ENCODE results near the gene SMURF2. TPM values are rescaled to one million over a fixed set of nuclear protein-coding genes. Genes with fewer than 3 reads are reported as not detected.
A peak's percentile ranks its signal among the peaks of the same experiment; 100 is the strongest.

Gene SMURF2
- total and polyA plus RNA-seq, 10 of the 15 experiments (the other 5 are each of a cell fraction or from before 2014, with no cell fraction given): 2.8 to 13.4 (median 7.5) TPM

DNA sequence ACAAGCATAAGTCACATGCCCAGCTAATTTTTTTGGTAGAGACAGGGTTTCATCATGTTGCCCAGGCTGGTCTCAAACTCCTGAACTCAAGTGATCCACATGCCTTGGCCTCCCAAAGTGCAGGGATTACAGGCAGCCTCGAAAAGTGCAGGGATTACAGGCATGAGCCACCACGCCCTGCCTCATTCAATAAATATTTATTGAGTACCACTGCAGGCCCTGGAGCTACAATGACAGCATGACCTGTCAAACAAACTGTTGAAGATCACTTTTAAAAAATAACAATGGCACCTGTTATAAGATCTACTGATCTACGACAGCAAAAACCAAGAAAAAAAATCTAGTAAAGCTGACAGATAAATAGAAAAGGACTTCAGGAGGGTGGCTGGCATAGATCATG, 79.1 kb downstream of the SMURF2 start:
- Histone ChIP-seq H3K9me3 (replicated peaks; ENCODE audit: control insufficient read depth, insufficient read depth, low read length) (no peaks in the 10 kb centered on the region), H3K27me3 (replicated peaks in 1 of 2; ENCODE audit: control insufficient read depth in 2 of 2, insufficient read depth in 2 of 2, low read length in 1 of 2) (no peaks in the 10 kb centered on the region), H2AFZ (ENCODE audit: control insufficient read depth, low read depth, low read length) (no peak overlapping the region), H3K36me3 (ENCODE audit: control insufficient read depth in 2 of 2, insufficient read depth in 2 of 2, low read length in 1 of 2) (peaks cover 2 to 4% of the 10 kb centered on the region in 2 experiments; a peak in 2 of 4 replicates), H3K4me1 (ENCODE audit: control insufficient read depth, insufficient read depth, low read length) (no peaks in the 10 kb centered on the region), H4K20me1 (ENCODE audit: control insufficient read depth, insufficient read depth) (no peaks in the 10 kb centered on the region), H3K27ac (ENCODE audit: control insufficient read depth, insufficient read depth) (no peak overlapping the region), H3K9ac (ENCODE audit: control insufficient read depth, insufficient read depth, low read length) (no peak overlapping the region), H3K4me3 (no peak overlapping the region), H3K79me2 (ENCODE audit: control insufficient read depth, insufficient read depth, low read length) (no peaks in the 10 kb centered on the region), H3K4me2 (ENCODE audit: control insufficient read depth, insufficient read depth) (no peak overlapping the region)
- no TSS peak for BruUV-seq (replicated peaks)
- no peak for ATAC-seq
- in situ Hi-C loops (cut with MboI) (no loop called here), intact Hi-C loops (cut with micrococcal nuclease; ENCODE audit: unreplicated experiment) (no loop called here)
- TF ChIP-seq SREBF2 (IDR thresholded peaks at IDR 0.05; ENCODE audit: low read length) (no peak), RBBP5 (conservative IDR thresholded peaks at IDR 0.05) (no peak), POLR2A (IDR thresholded peaks at IDR 0.05; ENCODE audit: low read depth, low read length) (no peak), ZNF274 (IDR thresholded peaks at IDR 0.05; ENCODE audit: insufficient read depth, insufficient read length) (no peak)
- ChIA-PET RAD21 (ENCODE audit: unreplicated experiment) (no interaction called here), POLR2A (interaction anchor here (0.7 kb wide), 1 partner anchor 463 kb away, joined by 3 read pairs; no protein-coding TSS in a partner anchor), SMC1A (ENCODE audit: uncharacterized antibody, unreplicated experiment) (interaction anchor here (1.2 kb wide), 1 partner anchor 66 kb away, joined by 3 read pairs; no protein-coding TSS in a partner anchor), CTCF (interaction anchor here (1.0 kb wide), 1 partner anchor 66 kb away, joined by 3 read pairs; no protein-coding TSS in a partner anchor)
- WGBS (ENCODE audit: insufficient coverage, insufficient replicate concordance, low lambda C conversion rate, missing lambda C conversion rate): 97% methylated on average over 3 of the region's 3 CpGs
- FAIRE-seq: no peak
- no peak for DNase-seq (ENCODE audit: low read depth, low spot score)

DNA sequence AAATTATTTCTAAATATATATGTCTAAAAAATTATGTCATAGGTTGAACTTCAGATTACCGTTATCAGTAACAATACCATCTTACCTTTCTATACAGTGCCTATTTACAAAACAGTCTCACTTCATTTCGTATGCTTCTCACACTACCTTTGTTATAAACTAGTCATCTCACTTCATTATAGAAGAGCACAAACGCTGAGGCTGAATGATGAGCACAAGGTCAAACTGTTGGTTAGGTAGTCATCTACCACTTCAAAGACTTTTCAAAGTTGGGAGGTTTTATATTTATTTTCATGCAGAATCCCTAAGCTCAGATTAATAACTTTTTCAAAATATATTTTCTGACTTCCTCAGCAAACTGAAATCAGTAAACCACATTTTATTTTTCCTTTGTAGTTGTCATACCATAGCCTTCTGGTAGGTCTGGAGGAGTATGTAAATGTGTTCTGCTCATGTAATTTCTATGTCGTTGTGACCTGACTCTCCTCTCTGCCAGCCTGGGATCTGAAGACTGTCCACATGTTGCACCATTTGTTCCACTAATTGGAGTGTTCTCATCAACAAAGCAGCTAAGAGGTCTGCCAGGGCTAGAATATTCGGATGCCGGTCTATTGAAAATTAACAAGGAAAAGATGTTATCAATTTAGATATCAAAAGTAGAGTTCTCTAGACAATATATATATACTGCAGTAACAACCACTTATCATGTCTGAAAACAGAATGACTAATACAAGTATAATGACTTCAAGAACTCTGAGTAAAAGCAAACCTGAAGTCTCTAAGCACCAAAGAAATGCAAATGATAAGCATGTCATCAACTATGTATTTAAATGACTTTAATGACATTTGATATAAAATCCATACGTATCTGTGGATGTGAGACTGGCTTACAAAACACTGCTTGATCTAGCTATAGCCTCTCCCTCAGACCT, 81.5 kb downstream of the SMURF2 start:
- ChIA-PET RAD21 (ENCODE audit: unreplicated experiment) (no interaction called here), SMC1A (ENCODE audit: uncharacterized antibody, unreplicated experiment) (interaction anchor here (0.6 to 0.9 kb wide), 4 partner anchors 12 to 55 kb away, joined by 3 to 4 read pairs (median 3); no protein-coding TSS in a partner anchor), CTCF (interaction anchor here (1.6 to 2.9 kb wide), 2 partner anchors 11 to 161 kb away, joined by 5 to 9 read pairs; no protein-coding TSS in a partner anchor), POLR2A (interaction anchor here (0.6 kb wide), 1 partner anchor 30 kb away, joined by 4 read pairs; no protein-coding TSS in a partner anchor)
- DNase-seq (ENCODE audit: low read depth, low spot score): no peak
- Histone ChIP-seq H3K4me1 (ENCODE audit: control insufficient read depth, insufficient read depth, low read length) (no peaks in the 10 kb centered on the region), H3K36me3 (ENCODE audit: control insufficient read depth in 2 of 2, insufficient read depth in 2 of 2, low read length in 1 of 2) (peaks cover 2 to 4% of the 10 kb centered on the region in 2 experiments; a peak in 3 of 4 replicates), H3K9ac (ENCODE audit: control insufficient read depth, insufficient read depth, low read length) (no peak overlapping the region), H3K4me2 (ENCODE audit: control insufficient read depth, insufficient read depth) (no peak overlapping the region), H3K79me2 (ENCODE audit: control insufficient read depth, insufficient read depth, low read length) (no peaks in the 10 kb centered on the region), H4K20me1 (ENCODE audit: control insufficient read depth, insufficient read depth) (no peaks in the 10 kb centered on the region), H3K4me3 (no peak overlapping the region), H3K27me3 (replicated peaks in 1 of 2; ENCODE audit: control insufficient read depth in 2 of 2, insufficient read depth in 2 of 2, low read length in 1 of 2) (no peaks in the 10 kb centered on the region), H3K9me3 (replicated peaks; ENCODE audit: control insufficient read depth, insufficient read depth, low read length) (no peaks in the 10 kb centered on the region; the same call in 2 of the 3 replicates), H2AFZ (ENCODE audit: control insufficient read depth, low read depth, low read length) (no peak overlapping the region), H3K27ac (ENCODE audit: control insufficient read depth, insufficient read depth) (peak overlapping the region; percentile 33; the same call in 1 of the 2 replicates)
- ATAC-seq: no peak
- 35% methylated on average over 7 of the region's 7 CpGs for WGBS (ENCODE audit: insufficient coverage, insufficient replicate concordance, low lambda C conversion rate, missing lambda C conversion rate)
- in situ Hi-C loops (cut with MboI): no loop called here
- TSS peak; percentile 33 for BruUV-seq (replicated peaks)
- intact Hi-C loops (cut with micrococcal nuclease; ENCODE audit: unreplicated experiment): no loop called here
- peak; percentile 38 for FAIRE-seq
- TF ChIP-seq, protein P1, sequence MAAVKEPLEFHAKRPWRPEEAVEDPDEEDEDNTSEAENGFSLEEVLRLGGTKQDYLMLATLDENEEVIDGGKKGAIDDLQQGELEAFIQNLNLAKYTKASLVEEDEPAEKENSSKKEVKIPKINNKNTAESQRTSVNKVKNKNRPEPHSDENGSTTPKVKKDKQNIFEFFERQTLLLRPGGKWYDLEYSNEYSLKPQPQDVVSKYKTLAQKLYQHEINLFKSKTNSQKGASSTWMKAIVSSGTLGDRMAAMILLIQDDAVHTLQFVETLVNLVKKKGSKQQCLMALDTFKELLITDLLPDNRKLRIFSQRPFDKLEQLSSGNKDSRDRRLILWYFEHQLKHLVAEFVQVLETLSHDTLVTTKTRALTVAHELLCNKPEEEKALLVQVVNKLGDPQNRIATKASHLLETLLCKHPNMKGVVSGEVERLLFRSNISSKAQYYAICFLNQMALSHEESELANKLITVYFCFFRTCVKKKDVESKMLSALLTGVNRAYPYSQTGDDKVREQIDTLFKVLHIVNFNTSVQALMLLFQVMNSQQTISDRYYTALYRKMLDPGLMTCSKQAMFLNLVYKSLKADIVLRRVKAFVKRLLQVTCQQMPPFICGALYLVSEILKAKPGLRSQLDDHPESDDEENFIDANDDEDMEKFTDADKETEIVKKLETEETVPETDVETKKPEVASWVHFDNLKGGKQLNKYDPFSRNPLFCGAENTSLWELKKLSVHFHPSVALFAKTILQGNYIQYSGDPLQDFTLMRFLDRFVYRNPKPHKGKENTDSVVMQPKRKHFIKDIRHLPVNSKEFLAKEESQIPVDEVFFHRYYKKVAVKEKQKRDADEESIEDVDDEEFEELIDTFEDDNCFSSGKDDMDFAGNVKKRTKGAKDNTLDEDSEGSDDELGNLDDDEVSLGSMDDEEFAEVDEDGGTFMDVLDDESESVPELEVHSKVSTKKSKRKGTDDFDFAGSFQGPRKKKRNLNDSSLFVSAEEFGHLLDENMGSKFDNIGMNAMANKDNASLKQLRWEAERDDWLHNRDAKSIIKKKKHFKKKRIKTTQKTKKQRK (IDR thresholded peaks at IDR 0.05; ENCODE audit: low read depth, low read length): no peak
- TF ChIP-seq MTA3 (IDR thresholded peaks at IDR 0.05; ENCODE audit: borderline replicate concordance, low read length): no peak
- TF ChIP-seq, protein P2, sequence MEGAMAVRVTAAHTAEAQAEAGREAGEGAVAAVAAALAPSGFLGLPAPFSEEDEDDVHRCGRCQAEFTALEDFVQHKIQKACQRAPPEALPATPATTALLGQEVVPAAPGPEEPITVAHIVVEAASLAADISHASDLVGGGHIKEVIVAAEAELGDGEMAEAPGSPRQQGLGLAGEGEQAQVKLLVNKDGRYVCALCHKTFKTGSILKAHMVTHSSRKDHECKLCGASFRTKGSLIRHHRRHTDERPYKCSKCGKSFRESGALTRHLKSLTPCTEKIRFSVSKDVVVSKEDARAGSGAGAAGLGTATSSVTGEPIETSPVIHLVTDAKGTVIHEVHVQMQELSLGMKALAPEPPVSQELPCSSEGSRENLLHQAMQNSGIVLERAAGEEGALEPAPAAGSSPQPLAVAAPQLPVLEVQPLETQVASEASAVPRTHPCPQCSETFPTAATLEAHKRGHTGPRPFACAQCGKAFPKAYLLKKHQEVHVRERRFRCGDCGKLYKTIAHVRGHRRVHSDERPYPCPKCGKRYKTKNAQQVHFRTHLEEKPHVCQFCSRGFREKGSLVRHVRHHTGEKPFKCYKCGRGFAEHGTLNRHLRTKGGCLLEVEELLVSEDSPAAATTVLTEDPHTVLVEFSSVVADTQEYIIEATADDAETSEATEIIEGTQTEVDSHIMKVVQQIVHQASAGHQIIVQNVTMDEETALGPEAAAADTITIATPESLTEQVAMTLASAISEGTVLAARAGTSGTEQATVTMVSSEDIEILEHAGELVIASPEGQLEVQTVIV (IDR thresholded peaks at IDR 0.05; ENCODE audit: borderline replicate concordance, partially characterized antibody): no peak
- TF ChIP-seq, protein P3, sequence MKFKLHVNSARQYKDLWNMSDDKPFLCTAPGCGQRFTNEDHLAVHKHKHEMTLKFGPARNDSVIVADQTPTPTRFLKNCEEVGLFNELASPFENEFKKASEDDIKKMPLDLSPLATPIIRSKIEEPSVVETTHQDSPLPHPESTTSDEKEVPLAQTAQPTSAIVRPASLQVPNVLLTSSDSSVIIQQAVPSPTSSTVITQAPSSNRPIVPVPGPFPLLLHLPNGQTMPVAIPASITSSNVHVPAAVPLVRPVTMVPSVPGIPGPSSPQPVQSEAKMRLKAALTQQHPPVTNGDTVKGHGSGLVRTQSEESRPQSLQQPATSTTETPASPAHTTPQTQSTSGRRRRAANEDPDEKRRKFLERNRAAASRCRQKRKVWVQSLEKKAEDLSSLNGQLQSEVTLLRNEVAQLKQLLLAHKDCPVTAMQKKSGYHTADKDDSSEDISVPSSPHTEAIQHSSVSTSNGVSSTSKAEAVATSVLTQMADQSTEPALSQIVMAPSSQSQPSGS (IDR thresholded peaks at IDR 0.05; ENCODE audit: low read length): peak; percentile 34; the same call in 1 of the 2 replicates
